ENCODE data around the gene BIN1. TPM values are rescaled to one million over a fixed set of nuclear protein-coding genes. Genes with fewer than 3 reads are reported as not detected.

BIN1 gene
- total RNA-seq, 1 donor from 2014 or later = 15.8 TPM

GRCh38 chr2:127067620-127068350 is 39.2 kb downstream of the BIN1 start:
- peaks cover 39% of the 10 kb centered on the region for H3K4me1 ChIP-seq
- peak; percentile 57 for DNase-seq
- H3K27me3 ChIP-seq (ENCODE audit: low read depth) = no peaks in the 10 kb centered on the region
- no peak overlapping the region for H3K4me3 ChIP-seq
- H3K27ac ChIP-seq (replicated peaks) = peak overlapping the region; percentile 47
- no peaks in the 10 kb centered on the region for H3K36me3 ChIP-seq
- peak; percentile 74 for TF ChIP-seq CTCF (IDR thresholded peaks at IDR 0.05; ENCODE audit: borderline replicate concordance)
- intact Hi-C loops (cut with micrococcal nuclease) = no loop called here
- no peaks in the 10 kb centered on the region for H3K9me3 ChIP-seq (replicated peaks)

GRCh38 chr2:127066942-127067341 is 40.0 kb downstream of the BIN1 start:
- H3K4me1 ChIP-seq = peaks cover 41% of the 10 kb centered on the region

GRCh38 chr2:127065940-127066318 is 41.0 kb downstream of the BIN1 start:
- intact Hi-C loops (cut with micrococcal nuclease) = no loop called here
- no peak for TF ChIP-seq CTCF (IDR thresholded peaks at IDR 0.05; ENCODE audit: borderline replicate concordance)
- H3K36me3 ChIP-seq = no peaks in the 10 kb centered on the region

More at GRCh38 chr2:127066942-127067341, 40.0 kb downstream of the BIN1 start:
- no peak for TF ChIP-seq CTCF (IDR thresholded peaks at IDR 0.05; ENCODE audit: borderline replicate concordance)
- intact Hi-C loops (cut with micrococcal nuclease) = no loop called here
- peak overlapping the region; percentile 47 for H3K27ac ChIP-seq (replicated peaks)
- H3K36me3 ChIP-seq = no peaks in the 10 kb centered on the region
- peak; percentile 68 for DNase-seq
- H3K27me3 ChIP-seq (ENCODE audit: low read depth) = no peaks in the 10 kb centered on the region
- no peaks in the 10 kb centered on the region for H3K9me3 ChIP-seq (replicated peaks)
- no peak overlapping the region for H3K4me3 ChIP-seq

GRCh38 chr2:127065299-127065939 is 41.5 kb downstream of the BIN1 start:
- no peak for DNase-seq
- no peaks in the 10 kb centered on the region for H3K36me3 ChIP-seq
- H3K27me3 ChIP-seq (ENCODE audit: low read depth) = no peaks in the 10 kb centered on the region
- no peak overlapping the region for H3K4me3 ChIP-seq
- intact Hi-C loops (cut with micrococcal nuclease) = no loop called here
- H3K4me1 ChIP-seq = peaks cover 46% of the 10 kb centered on the region
- TF ChIP-seq CTCF (IDR thresholded peaks at IDR 0.05; ENCODE audit: borderline replicate concordance) = no peak
- no peaks in the 10 kb centered on the region for H3K9me3 ChIP-seq (replicated peaks)
- peak overlapping the region; percentile 72 for H3K27ac ChIP-seq (replicated peaks)

More at GRCh38 chr2:127065940-127066318, 41.0 kb downstream of the BIN1 start:
- H3K27me3 ChIP-seq (ENCODE audit: low read depth) = no peaks in the 10 kb centered on the region
- H3K27ac ChIP-seq (replicated peaks) = no peak overlapping the region
- peaks cover 46% of the 10 kb centered on the region for H3K4me1 ChIP-seq
- no peaks in the 10 kb centered on the region for H3K9me3 ChIP-seq (replicated peaks)
- H3K4me3 ChIP-seq = no peak overlapping the region
- no peak for DNase-seq

- peak overlapping the region; percentile 28 for H3K4me3 ChIP-seq
- H3K27me3 ChIP-seq (ENCODE audit: low read depth) = no peaks in the 10 kb centered on the region
- intact Hi-C loops (cut with micrococcal nuclease) = no loop called here
- no peak for TF ChIP-seq CTCF (IDR thresholded peaks at IDR 0.05; ENCODE audit: borderline replicate concordance)
- H3K27ac ChIP-seq (replicated peaks) = peak overlapping the region; percentile 72
- peak; percentile 86 for DNase-seq
- peaks cover 46% of the 10 kb centered on the region for H3K4me1 ChIP-seq
- H3K36me3 ChIP-seq = no peaks in the 10 kb centered on the region
- H3K9me3 ChIP-seq (replicated peaks) = no peaks in the 10 kb centered on the region
Measured at GRCh38 chr2:127064642-127065250, 42.2 kb downstream of the BIN1 start.
